ENCODE measurements around the gene ABCC8.

The ABCC8 gene

DNA sequence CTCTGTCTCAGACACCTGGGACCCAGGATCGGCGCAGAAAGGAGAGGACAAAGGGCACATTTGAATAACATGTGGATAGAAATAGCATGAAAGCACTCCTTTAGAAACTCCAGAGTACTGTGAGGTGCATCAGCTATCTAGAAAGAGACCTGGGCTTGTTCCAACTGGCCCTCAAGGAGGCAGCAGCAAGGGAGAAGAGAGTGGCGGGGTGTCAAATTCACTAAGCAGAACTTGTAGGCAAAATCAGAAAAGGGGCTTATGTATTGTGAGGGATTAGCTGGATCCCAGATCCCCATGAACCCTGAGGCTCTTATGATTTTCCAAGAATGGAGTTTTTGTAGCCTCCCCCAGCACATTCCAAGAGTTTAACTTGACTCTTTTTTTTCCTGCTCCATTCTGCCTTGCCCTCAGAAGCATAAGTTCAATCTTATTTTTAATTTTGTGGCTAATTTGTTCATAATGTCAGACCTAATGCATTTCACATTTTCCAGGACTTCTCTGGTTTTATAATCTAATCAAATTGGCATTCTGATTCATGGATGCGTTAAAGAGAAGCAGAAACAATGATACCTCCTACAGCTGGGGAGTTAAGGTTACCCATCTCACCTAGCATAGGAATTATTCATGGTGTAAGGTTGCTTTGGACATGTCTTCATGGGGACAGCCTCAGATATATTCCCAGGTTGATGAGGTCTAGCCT lies 34.0 kb upstream of the ABCC8 start:
- Histone ChIP-seq H3K9me2 (ENCODE audit: low read depth, low read length) (no peaks in the 10 kb centered on the region), H3K36me3 (ENCODE audit: insufficient read depth, low read length) (no peaks in the 10 kb centered on the region), H3K4me3 (ENCODE audit: low read depth, low read length, poor library complexity, severe bottlenecking) (no peak overlapping the region), H2AFZ (ENCODE audit: low read length) (no peak overlapping the region), H3K4me2 (ENCODE audit: low read length) (no peak overlapping the region), H3K79me2 (ENCODE audit: insufficient read depth, low read length) (no peaks in the 10 kb centered on the region), H3K27me3 (ENCODE audit: insufficient read depth, low read length) (no peaks in the 10 kb centered on the region), H3F3A (ENCODE audit: insufficient read depth, low read length) (no peaks in the 10 kb centered on the region), H4K20me1 (ENCODE audit: insufficient read depth, low read length) (no peaks in the 10 kb centered on the region), H3K9ac (ENCODE audit: low read length) (no peak overlapping the region), H3K9me3 (ENCODE audit: low read length) (no peaks in the 10 kb centered on the region), H3K4me1 (ENCODE audit: insufficient read depth, low read length, severe bottlenecking) (no peaks in the 10 kb centered on the region), H3K27ac (ENCODE audit: low read depth, low read length, poor library complexity, severe bottlenecking) (no peak overlapping the region)
- TF ChIP-seq, protein P1, sequence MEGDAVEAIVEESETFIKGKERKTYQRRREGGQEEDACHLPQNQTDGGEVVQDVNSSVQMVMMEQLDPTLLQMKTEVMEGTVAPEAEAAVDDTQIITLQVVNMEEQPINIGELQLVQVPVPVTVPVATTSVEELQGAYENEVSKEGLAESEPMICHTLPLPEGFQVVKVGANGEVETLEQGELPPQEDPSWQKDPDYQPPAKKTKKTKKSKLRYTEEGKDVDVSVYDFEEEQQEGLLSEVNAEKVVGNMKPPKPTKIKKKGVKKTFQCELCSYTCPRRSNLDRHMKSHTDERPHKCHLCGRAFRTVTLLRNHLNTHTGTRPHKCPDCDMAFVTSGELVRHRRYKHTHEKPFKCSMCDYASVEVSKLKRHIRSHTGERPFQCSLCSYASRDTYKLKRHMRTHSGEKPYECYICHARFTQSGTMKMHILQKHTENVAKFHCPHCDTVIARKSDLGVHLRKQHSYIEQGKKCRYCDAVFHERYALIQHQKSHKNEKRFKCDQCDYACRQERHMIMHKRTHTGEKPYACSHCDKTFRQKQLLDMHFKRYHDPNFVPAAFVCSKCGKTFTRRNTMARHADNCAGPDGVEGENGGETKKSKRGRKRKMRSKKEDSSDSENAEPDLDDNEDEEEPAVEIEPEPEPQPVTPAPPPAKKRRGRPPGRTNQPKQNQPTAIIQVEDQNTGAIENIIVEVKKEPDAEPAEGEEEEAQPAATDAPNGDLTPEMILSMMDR (IDR thresholded peaks at IDR 0.05; ENCODE audit: low read length) = no peak
- no peak for TF ChIP-seq EZH2 (IDR thresholded peaks at IDR 0.05; ENCODE audit: borderline replicate concordance, low read length)

DNA sequence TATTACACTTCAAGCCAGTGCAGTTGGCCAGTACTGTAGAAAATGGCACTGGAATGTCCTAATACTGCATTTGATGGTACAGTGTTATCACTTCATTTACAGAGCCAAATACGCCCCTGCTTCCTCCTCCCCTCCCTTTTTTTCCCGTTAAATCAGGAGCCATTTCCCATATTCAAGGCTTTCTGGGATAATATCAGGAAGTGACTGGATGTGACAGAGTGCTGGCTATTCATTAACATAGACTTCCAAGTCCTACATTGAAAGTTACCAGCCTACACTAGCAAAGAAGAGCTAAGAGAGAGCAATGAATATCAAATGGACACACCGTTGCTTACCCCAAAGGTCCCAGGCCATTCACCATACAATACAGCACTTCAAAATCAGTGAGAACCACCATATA lies 32.1 kb upstream of the ABCC8 start:
- Histone ChIP-seq H3K9me3 (ENCODE audit: low read length) (no peaks in the 10 kb centered on the region), H4K20me1 (ENCODE audit: insufficient read depth, low read length) (no peaks in the 10 kb centered on the region), H3K9ac (ENCODE audit: low read length) (no peak overlapping the region), H2AFZ (ENCODE audit: low read length) (no peak overlapping the region), H3K27me3 (ENCODE audit: insufficient read depth, low read length) (no peaks in the 10 kb centered on the region), H3K4me3 (ENCODE audit: low read depth, low read length, poor library complexity, severe bottlenecking) (no peak overlapping the region), H3K79me2 (ENCODE audit: insufficient read depth, low read length) (no peaks in the 10 kb centered on the region), H3K4me2 (ENCODE audit: low read length) (no peak overlapping the region), H3K4me1 (ENCODE audit: insufficient read depth, low read length, severe bottlenecking) (no peaks in the 10 kb centered on the region), H3F3A (ENCODE audit: insufficient read depth, low read length) (no peaks in the 10 kb centered on the region), H3K9me2 (ENCODE audit: low read depth, low read length) (no peaks in the 10 kb centered on the region), H3K36me3 (ENCODE audit: insufficient read depth, low read length) (no peaks in the 10 kb centered on the region), H3K27ac (ENCODE audit: low read depth, low read length, poor library complexity, severe bottlenecking) (no peak overlapping the region)
- TF ChIP-seq EZH2 (IDR thresholded peaks at IDR 0.05; ENCODE audit: borderline replicate concordance, low read length) = no peak
- TF ChIP-seq, protein P1 (IDR thresholded peaks at IDR 0.05; ENCODE audit: low read length) = no peak

DNA sequence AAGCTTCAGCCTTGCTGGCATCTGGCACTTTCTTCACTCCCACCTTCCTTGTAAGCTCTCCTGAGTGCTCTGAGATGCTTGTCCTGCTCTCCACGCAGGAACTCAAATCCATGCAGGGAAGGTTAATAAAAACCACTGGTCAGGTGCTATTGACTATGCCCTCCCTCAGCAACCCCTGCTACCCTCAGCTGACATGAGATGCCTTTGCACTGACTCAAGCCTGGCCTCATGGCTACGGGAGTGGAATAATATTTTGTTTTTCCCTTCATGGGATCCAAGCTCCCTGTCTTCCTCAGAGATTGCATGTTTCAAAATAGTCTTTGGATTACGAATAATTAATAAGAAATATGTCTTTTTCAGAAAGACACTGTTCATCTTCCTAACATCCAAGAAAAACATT lies 31.7 kb upstream of the ABCC8 start:
- Histone ChIP-seq H3K79me2 (ENCODE audit: insufficient read depth, low read length) (no peaks in the 10 kb centered on the region), H3K27me3 (ENCODE audit: insufficient read depth, low read length) (no peaks in the 10 kb centered on the region)

More for the DNA sequence above, 31.7 kb upstream of the ABCC8 start:
- Histone ChIP-seq H2AFZ (ENCODE audit: low read length) (no peak overlapping the region), H3K4me2 (ENCODE audit: low read length) (no peak overlapping the region), H3K4me1 (ENCODE audit: insufficient read depth, low read length, severe bottlenecking) (no peaks in the 10 kb centered on the region), H4K20me1 (ENCODE audit: insufficient read depth, low read length) (no peaks in the 10 kb centered on the region), H3F3A (ENCODE audit: insufficient read depth, low read length) (no peaks in the 10 kb centered on the region), H3K9me2 (ENCODE audit: low read depth, low read length) (no peaks in the 10 kb centered on the region), H3K36me3 (ENCODE audit: insufficient read depth, low read length) (no peaks in the 10 kb centered on the region), H3K4me3 (ENCODE audit: low read depth, low read length, poor library complexity, severe bottlenecking) (no peak overlapping the region), H3K27ac (ENCODE audit: low read depth, low read length, poor library complexity, severe bottlenecking) (no peak overlapping the region), H3K9me3 (ENCODE audit: low read length) (no peaks in the 10 kb centered on the region), H3K9ac (ENCODE audit: low read length) (no peak overlapping the region)
- TF ChIP-seq, protein P1 (IDR thresholded peaks at IDR 0.05; ENCODE audit: low read length) = no peak
- TF ChIP-seq EZH2 (IDR thresholded peaks at IDR 0.05; ENCODE audit: borderline replicate concordance, low read length) = no peak

Measured in OCI-LY1 (cell line).